DND-41 (cell line): ENCODE results near the gene MRPL20.

Source experiments
- ATAC-seq: fragments of 200-7000 bp; cut with Tn5 transposase; 3 replicates; pipeline ENCODE4 v1.9.1; 2021; ENCODE audit warnings: low read depth; ENCODE audit not compliant: insufficient read depth
- DNase-seq: peaks from one replicate; pipeline ENCODE4 v3.0.0-alpha.2; 2020
- H2AFZ ChIP-seq: 2 replicates; pipeline ENCODE4 v1.6.0; 2012; ENCODE audit warnings: low read depth, low read length
- H3K27ac ChIP-seq: 2 replicates; pipeline ENCODE4 v1.5.1; 2012; ENCODE audit warnings: low read length, inconsistent platforms
- H3K27me3 ChIP-seq: fragments of 200-600 bp; sonication (generic); 2 replicates; pipeline ENCODE4 v1.6.0; 2012; ENCODE audit warnings: low read length, mild to moderate bottlenecking, inconsistent platforms; ENCODE audit not compliant: insufficient read depth, poor library complexity
- H3K36me3 ChIP-seq: 2 replicates; pipeline ENCODE4 v1.5.1; 2012; ENCODE audit warnings: low read length, inconsistent platforms; ENCODE audit not compliant: insufficient read depth
- H3K4me1 ChIP-seq: 2 replicates; pipeline ENCODE4 v1.5.1; 2012; ENCODE audit warnings: mild to moderate bottlenecking, low read length; ENCODE audit not compliant: insufficient read depth
- H3K4me2 ChIP-seq: 2 replicates; pipeline ENCODE4 v1.6.0; 2012; ENCODE audit warnings: mild to moderate bottlenecking, moderate library complexity, low read length, inconsistent platforms; ENCODE audit not compliant: insufficient read depth
- H3K4me3 ChIP-seq, 2 experiments: fragments of 200-600 bp in 1 of 2; shearing (Covaris generic) in 1 of 2; 2 replicates each; pipeline ENCODE4 v1.5.1; 2012 to 2016; ENCODE audit warnings: inconsistent platforms in 2 of 2, low read length in 2 of 2, mild to moderate bottlenecking in 2 of 2, low read depth in 1 of 2, moderate library complexity in 1 of 2
- H3K79me2 ChIP-seq: 2 replicates; pipeline ENCODE4 v1.6.0; 2012; ENCODE audit warnings: low read length, inconsistent platforms; ENCODE audit not compliant: insufficient read depth
- H3K9ac ChIP-seq: 2 replicates; pipeline ENCODE4 v1.6.0; 2012; ENCODE audit warnings: low read depth, mild to moderate bottlenecking, inconsistent platforms, low read length, moderate library complexity
- H3K9me3 ChIP-seq: 2 replicates; pipeline ENCODE4 v1.5.1; 2012; ENCODE audit warnings: low read length, moderate library complexity, mild to moderate bottlenecking, inconsistent platforms; ENCODE audit not compliant: insufficient read depth, severe bottlenecking
- H4K20me1 ChIP-seq: 2 replicates; pipeline ENCODE4 v1.6.0; 2012; ENCODE audit warnings: low read length; ENCODE audit not compliant: insufficient read depth
- CTCF ChIP-seq: IDR thresholded peaks from 2 replicates; pipeline ENCODE4 v1.5.1; 2012; ENCODE audit warnings: borderline replicate concordance, low read length, moderate library complexity, mild to moderate bottlenecking; ENCODE audit not compliant: poor library complexity, severe bottlenecking; ENCODE audit errors: extremely low read depth
- EZH2 ChIP-seq: IDR thresholded peaks from 3 replicates; pipeline ENCODE4 v1.6.1; 2012; ENCODE audit warnings: borderline replicate concordance, low read depth, mild to moderate bottlenecking, moderate library complexity, low read length, inconsistent platforms; ENCODE audit not compliant: severe bottlenecking

Gene MRPL20

GRCh38 chr1:1355416-1355815, 51.7 kb downstream of the MRPL20 start:
- Histone ChIP-seq H3K9ac (no peak overlapping the region), H3K4me3 (no peak overlapping the region), H3K27ac (no peak overlapping the region)

GRCh38 chr1:1354271-1355247, 52.5 kb downstream of the MRPL20 start:
- Histone ChIP-seq H3K9me3 (no peaks in the 10 kb centered on the region), H3K27ac (no peak overlapping the region), H3K9ac (no peak overlapping the region), H3K27me3 (no peaks in the 10 kb centered on the region), H4K20me1 (peaks cover 22% of the 10 kb centered on the region), H3K79me2 (no peaks in the 10 kb centered on the region), H2AFZ (no peak overlapping the region), H3K4me3 (no peak overlapping the region), H3K36me3 (no peaks in the 10 kb centered on the region), H3K4me2 (no peak overlapping the region), H3K4me1 (peaks cover 5% of the 10 kb centered on the region)
- DNase-seq (no peak), ATAC-seq (no peak)
- TF ChIP-seq EZH2 (no peak), CTCF (no peak)

More at GRCh38 chr1:1355416-1355815, 51.7 kb downstream of the MRPL20 start:
- TF ChIP-seq EZH2 (no peak), CTCF (no peak)
- Histone ChIP-seq H2AFZ (no peak overlapping the region), H3K36me3 (no peaks in the 10 kb centered on the region), H3K9me3 (no peaks in the 10 kb centered on the region), H3K4me1 (peaks cover 5% of the 10 kb centered on the region), H3K4me2 (no peak overlapping the region), H4K20me1 (peaks cover 22% of the 10 kb centered on the region), H3K79me2 (no peaks in the 10 kb centered on the region), H3K27me3 (no peaks in the 10 kb centered on the region)
- no peak for ATAC-seq
- no peak for DNase-seq

GRCh38 chr1:1353389-1354151, 53.5 kb downstream of the MRPL20 start:
- TF ChIP-seq CTCF (no peak), EZH2 (no peak)
- Histone ChIP-seq H3K4me3 (no peak overlapping the region), H3K4me2 (no peak overlapping the region), H3K79me2 (peaks cover 4% of the 10 kb centered on the region), H3K9me3 (no peaks in the 10 kb centered on the region), H3K4me1 (peaks cover 5% of the 10 kb centered on the region), H2AFZ (no peak overlapping the region), H3K27me3 (no peaks in the 10 kb centered on the region), H3K36me3 (no peaks in the 10 kb centered on the region; the same call in 1 of the 2 replicates), H3K9ac (no peak overlapping the region), H3K27ac (no peak overlapping the region), H4K20me1 (peaks cover 22% of the 10 kb centered on the region)
- ATAC-seq (no peak), DNase-seq (no peak)
